ENCODE measurements around the gene IPP.
A peak's percentile ranks its signal among the peaks of the same experiment; 100 is the strongest.
"Not testable (repeated sequence)": the region's sequence is repeated elsewhere in the genome, so short reads cannot be mapped to it uniquely, and the experiment has no call there.

The IPP gene

DNA sequence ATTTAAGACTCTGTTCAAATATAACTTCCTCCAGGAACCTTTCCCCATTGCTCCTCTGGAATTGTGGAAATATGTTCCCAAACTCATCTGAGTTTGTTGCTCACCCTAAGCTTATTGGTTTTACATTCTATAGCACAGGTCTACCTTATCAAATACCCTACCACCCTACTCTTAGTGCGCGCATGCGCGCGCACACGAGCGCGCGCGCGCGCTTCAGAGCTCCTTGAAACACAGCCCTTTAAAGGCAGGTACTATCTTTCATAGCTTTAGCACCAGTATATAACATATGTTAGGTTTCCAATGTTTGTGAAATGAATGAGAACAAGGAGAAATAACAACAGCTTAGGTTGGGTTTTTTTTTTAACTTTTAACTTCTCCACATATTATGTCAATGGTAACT lies 3.5 kb downstream of the IPP start:
- no peak overlapping the region for H3K4me3 ChIP-seq (ENCODE audit: low read depth, low read length)
- TF ChIP-seq, protein P1, sequence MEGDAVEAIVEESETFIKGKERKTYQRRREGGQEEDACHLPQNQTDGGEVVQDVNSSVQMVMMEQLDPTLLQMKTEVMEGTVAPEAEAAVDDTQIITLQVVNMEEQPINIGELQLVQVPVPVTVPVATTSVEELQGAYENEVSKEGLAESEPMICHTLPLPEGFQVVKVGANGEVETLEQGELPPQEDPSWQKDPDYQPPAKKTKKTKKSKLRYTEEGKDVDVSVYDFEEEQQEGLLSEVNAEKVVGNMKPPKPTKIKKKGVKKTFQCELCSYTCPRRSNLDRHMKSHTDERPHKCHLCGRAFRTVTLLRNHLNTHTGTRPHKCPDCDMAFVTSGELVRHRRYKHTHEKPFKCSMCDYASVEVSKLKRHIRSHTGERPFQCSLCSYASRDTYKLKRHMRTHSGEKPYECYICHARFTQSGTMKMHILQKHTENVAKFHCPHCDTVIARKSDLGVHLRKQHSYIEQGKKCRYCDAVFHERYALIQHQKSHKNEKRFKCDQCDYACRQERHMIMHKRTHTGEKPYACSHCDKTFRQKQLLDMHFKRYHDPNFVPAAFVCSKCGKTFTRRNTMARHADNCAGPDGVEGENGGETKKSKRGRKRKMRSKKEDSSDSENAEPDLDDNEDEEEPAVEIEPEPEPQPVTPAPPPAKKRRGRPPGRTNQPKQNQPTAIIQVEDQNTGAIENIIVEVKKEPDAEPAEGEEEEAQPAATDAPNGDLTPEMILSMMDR (conservative IDR thresholded peaks at IDR 0.05; ENCODE audit: low read depth, low read length), result no peak
- DNase-seq (ENCODE audit: low read depth), result no peak

- DNase-seq (ENCODE audit: low read depth); H3K4me3 ChIP-seq (ENCODE audit: low read depth, low read length): not testable (repeated sequence)
Observed at GRCh38 chr1:45739641-45740156, 10.8 kb downstream of the IPP start.

- DNase-seq (ENCODE audit: low read depth), result no peak
- TF ChIP-seq, protein P1 (conservative IDR thresholded peaks at IDR 0.05; ENCODE audit: low read depth, low read length), result no peak
- H3K4me3 ChIP-seq (ENCODE audit: low read depth, low read length), result no peak overlapping the region
Observed at GRCh38 chr1:45739137-45739536, 11.3 kb downstream of the IPP start.

DNA sequence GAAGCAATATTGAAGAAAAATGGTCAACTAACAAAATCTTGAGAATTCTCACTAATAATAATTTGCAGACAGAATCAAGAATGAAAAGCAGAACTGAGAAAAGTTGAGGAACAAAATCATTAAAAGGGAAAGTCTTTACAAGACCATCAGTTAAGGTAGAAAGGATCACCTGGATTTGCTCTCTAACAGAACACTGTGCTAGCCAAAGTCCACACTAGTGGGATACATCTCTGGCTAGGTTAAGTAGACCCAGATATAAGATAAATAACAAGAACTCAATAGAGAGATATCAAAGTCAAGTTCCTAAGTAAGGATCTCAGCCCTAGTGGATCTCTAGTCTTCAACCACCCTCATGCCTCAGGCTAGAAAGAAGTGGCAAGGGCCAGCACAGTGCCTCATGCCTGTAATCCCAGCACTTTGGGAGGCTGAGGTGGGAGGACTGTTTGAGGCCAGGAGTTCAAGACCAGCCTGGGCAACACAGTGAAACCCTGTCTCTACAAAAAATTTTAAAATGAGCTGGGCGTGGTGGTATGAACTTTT lies 19.6 kb downstream of the IPP start:
- DNase-seq (ENCODE audit: low read depth), result no peak
- TF ChIP-seq, protein P1 (conservative IDR thresholded peaks at IDR 0.05; ENCODE audit: low read depth, low read length), result no peak
- no peak overlapping the region for H3K4me3 ChIP-seq (ENCODE audit: low read depth, low read length)

DNA sequence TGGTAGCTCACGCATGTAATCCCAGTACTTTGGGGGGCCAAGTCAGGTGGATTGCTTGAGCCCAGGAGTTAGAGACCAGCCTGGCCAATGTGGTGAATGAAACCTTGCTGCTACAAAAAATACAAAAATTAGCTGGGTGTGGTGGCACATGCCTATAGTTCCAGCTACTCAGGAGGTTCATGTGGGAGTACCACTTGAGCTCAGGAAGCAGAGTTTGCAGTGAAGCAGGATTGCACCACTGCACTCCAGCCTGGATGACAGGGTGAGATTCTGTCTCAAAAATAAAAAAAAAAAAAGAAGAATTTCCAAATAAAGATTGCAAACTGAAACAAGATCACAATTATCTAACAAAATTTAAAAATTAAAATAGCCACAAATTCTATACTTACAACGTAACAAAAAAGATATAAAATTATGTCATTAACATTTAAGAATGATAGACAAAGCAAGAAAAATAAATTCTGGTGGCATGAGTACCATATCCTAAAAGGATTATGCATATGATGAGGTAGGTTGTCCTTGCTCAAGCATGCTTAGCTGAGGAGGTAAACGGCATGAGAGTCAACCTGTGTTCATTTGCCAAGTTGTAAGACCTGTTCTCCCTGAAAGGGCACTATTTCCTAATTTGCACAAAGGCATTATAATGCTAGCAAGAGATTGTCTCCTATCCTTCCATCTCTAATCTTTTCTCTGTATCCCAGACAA lies 20.2 kb downstream of the IPP start:
- H3K4me3 ChIP-seq (ENCODE audit: low read depth, low read length), result no peak overlapping the region
- no peak for DNase-seq (ENCODE audit: low read depth)
- TF ChIP-seq, protein P1 (conservative IDR thresholded peaks at IDR 0.05; ENCODE audit: low read depth, low read length), result no peak

- DNase-seq (ENCODE audit: low read depth); H3K4me3 ChIP-seq (ENCODE audit: low read depth, low read length): not testable (repeated sequence)
Observed at GRCh38 chr1:45726007-45726406, 24.4 kb downstream of the IPP start.

GRCh38 chr1:45723248-45723930 lies 27.1 kb downstream of the IPP start:
- TF ChIP-seq, protein P1 (conservative IDR thresholded peaks at IDR 0.05; ENCODE audit: low read depth, low read length), result no peak

GRCh38 chr1:45722809-45723208 lies 27.6 kb downstream of the IPP start:
- H3K4me3 ChIP-seq (ENCODE audit: low read depth, low read length), result no peak overlapping the region
- TF ChIP-seq, protein P1 (conservative IDR thresholded peaks at IDR 0.05; ENCODE audit: low read depth, low read length), result no peak
- DNase-seq (ENCODE audit: low read depth), result peak; percentile 17

More at GRCh38 chr1:45723248-45723930, 27.1 kb downstream of the IPP start:
- no peak for DNase-seq (ENCODE audit: low read depth)
- H3K4me3 ChIP-seq (ENCODE audit: low read depth, low read length), result no peak overlapping the region
